ENCODE results near the gene MYH7B.
A peak's percentile ranks its signal among the peaks of the same experiment; 100 is the strongest.

MYH7B gene

DNA sequence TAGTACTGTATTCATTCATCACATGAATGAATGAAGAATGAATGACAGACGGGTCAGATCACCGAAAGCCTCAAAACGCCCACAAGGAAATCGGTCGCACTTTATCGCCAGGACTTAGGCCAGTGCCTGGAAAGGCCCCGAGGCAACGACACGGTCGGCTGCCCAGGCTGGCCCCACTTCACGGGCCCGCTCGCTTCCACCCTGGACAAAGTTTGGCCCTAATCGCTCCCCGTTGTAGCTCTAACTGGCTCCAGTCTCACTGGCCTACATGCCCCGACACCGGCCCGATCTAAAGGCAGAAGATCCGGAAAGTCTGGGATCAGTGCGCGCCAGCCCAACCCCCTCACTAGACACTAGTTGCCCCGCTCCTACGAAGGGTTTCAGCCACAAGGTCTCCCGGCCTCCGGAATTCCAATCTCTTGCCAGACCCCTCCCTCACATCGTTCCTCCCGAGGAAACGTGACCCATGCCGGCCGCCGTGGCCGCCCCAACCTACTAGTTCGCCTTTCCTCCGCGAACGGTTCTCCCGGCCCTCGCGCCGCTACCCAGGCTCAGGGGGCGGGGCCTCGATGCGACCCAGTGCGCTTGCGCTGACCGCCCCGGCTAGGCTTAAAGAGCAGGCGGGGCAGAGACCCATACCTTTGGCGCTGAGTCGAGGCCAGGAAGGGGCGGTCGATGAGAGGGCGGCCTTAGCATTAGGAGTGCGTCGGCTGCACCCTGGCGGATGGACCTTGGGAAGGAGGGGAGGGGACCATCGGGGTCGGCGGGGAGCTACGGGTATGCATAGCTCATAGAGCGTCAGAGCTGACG lies at the start of gene MYH7B, which contains the start of gene GSS:
TSS of gene MYH7B (plus strand) at position 638 of the 810 bp plus-strand sequence. CDS start 22,138 bp downstream, outside the sequence.
TSS of gene GSS (minus strand) at position 576 of the 810 bp plus-strand sequence. CDS start 3,954 bp downstream, outside the sequence.
- no peak for TF ChIP-seq ZFX (IDR thresholded peaks at IDR 0.05; ENCODE audit: borderline replicate concordance)
- TF ChIP-seq, protein P1, sequence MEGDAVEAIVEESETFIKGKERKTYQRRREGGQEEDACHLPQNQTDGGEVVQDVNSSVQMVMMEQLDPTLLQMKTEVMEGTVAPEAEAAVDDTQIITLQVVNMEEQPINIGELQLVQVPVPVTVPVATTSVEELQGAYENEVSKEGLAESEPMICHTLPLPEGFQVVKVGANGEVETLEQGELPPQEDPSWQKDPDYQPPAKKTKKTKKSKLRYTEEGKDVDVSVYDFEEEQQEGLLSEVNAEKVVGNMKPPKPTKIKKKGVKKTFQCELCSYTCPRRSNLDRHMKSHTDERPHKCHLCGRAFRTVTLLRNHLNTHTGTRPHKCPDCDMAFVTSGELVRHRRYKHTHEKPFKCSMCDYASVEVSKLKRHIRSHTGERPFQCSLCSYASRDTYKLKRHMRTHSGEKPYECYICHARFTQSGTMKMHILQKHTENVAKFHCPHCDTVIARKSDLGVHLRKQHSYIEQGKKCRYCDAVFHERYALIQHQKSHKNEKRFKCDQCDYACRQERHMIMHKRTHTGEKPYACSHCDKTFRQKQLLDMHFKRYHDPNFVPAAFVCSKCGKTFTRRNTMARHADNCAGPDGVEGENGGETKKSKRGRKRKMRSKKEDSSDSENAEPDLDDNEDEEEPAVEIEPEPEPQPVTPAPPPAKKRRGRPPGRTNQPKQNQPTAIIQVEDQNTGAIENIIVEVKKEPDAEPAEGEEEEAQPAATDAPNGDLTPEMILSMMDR (IDR thresholded peaks at IDR 0.05): peak; percentile 74
- H3K27ac ChIP-seq: peak within 1 kb of the TSS; percentile 91

DNA sequence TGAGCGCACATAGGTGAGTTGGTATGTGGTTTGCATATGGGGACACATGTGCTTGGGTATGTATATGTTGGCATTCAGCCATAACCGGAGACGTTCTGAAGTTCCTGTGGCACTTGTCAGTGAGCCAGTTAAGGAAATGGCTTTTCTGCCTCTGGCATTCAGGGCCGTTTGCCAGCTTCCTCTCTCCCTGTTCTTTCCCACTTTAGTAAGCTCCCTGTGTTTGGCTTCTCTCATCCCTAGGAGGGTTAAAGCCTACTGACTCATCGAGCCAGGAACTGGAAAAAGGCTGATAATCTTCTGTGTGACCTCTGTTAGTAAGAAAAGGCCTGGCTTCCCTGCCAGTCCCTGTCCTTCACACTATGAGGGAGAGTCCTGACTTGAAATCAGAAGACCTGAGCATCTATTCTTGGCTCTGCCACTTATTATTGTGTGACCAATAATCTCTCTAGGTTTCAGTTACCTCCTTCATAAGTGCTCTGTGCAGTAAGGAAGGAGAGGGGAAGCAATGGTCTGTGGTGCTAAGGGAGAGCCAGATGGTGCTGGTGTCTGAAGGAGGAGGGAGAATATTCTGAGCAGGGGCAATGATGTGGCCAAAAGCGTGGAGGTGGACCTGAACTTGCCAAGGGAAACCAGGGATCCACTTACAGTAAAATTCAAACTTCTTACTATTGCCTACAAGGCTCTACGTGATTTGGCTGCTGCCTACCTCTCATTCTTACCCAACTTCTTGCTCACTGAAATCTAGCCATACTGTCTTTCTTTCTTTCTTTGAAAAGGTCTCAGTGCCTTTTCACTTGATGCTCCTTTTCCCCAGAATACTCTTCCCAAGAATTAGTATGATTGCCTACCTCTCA lies 47.8 kb upstream of the MYH7B start:
- peak overlapping the region; percentile 89 for H3K27ac ChIP-seq
- TF ChIP-seq, protein P1 (IDR thresholded peaks at IDR 0.05): no peak
- TF ChIP-seq ZFX (IDR thresholded peaks at IDR 0.05; ENCODE audit: borderline replicate concordance): no peak

DNA sequence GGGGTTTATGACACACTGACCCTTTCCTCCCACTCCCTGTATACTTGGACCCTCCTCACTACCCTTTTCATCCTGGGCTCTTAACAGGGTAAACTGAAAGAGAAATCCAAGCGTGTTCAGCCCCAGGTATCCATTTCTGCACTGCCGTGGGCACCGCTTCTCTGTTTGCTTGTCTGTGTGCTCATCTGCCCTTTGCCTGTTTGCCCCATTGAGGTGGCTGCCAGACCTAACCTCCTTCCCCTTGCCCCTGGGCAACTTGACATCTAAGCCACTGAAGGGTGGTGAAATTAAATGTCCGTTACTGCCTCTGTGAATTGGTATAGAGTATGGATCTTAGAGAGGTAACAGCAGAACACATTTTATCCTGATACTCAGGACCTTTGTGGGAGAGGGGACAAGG lies 40.5 kb upstream of the MYH7B start:
- H3K27ac ChIP-seq: no peak overlapping the region
- TF ChIP-seq ZFX (IDR thresholded peaks at IDR 0.05; ENCODE audit: borderline replicate concordance): no peak
- TF ChIP-seq, protein P1 (IDR thresholded peaks at IDR 0.05): no peak

DNA sequence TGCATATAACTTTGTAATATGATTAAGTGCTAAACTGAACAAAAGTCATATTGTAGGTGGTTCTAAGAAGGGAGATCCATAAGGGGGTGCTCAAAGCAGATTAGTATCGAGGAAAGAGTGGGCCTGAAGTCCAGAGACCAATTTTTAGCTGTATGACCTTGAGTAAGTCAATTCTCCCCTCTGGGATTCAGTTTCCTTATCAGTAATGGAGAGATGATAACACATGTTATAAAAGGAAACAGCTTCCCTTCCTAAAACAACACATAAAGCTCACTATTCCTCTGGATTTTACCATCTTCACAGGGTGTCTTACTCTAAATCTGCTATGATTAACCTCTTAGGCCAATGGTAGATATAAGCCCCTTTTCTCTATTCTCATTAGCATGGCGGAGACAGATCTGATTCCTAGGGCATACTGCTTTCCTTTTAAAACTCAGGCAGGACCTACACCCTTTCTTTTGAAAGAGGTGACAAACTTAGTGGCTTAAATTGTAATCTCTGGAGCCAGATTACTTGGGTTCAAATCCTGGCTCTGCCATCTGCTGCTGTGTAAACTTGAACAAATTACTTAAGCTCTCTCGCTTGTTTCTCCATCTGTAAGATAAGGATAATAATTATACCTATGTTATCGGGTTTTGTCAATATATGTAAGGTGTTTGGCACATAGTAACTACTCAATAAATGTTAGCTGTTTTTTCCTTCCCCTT lies 39.8 kb upstream of the MYH7B start:
- no peak overlapping the region for H3K27ac ChIP-seq
- TF ChIP-seq ZFX (IDR thresholded peaks at IDR 0.05; ENCODE audit: borderline replicate concordance): no peak
- TF ChIP-seq, protein P1 (IDR thresholded peaks at IDR 0.05): no peak

DNA sequence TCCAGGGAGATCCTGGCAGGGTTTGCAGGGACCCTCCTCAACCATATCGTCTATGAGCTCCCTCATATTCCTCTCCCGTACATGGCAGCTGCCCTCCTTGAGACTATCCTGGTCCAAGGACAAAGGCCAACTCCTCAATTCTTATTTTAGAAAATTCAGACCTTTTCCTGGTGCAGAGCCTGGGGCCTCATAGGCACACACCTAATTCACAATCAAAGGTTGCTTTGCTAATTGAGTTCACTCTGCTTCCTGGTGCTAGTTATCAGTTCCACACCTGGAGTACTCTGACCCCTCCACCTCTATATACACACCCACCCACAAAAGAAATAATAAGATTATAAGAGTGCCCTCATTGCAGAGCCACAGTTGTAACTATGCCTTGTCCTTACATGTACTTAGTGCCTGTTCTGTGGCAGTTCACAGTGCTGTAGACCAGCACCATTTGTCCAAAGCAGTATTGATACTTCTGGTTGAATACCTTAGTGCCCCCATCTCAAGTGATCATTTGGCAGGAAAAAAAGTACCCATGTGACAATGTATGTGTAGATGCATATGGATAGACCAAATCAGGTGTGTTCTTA lies 38.8 kb upstream of the MYH7B start:
- no peak for TF ChIP-seq ZFX (IDR thresholded peaks at IDR 0.05; ENCODE audit: borderline replicate concordance)
- TF ChIP-seq, protein P1 (IDR thresholded peaks at IDR 0.05): no peak
- H3K27ac ChIP-seq: no peak overlapping the region

DNA sequence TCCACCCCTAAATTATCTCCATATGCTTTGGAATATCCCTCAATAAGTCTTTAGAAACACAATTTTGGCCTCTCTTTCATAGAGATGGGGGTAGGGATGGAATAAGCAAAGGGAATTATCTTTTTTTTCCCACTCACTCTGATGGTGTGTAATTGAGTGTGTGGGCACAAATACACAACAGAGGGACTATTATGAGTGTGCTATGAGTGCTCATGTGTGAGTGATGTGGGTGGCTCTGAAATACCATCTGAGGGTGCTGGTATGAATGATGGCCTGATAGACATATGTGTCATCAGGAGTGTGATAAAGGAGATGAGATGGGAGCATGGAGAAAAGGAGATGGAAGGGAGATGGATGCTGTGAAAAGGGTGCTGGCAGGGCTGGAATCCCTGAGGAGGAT lies 35.6 kb upstream of the MYH7B start:
- TF ChIP-seq, protein P1 (IDR thresholded peaks at IDR 0.05): no peak
- TF ChIP-seq ZFX (IDR thresholded peaks at IDR 0.05; ENCODE audit: borderline replicate concordance): no peak
- no peak overlapping the region for H3K27ac ChIP-seq
